Measurements from ENCODE around the gene PLXNC1.
A peak's percentile ranks its signal among the peaks of the same experiment; 100 is the strongest.
"Not testable (repeated sequence)": the region's sequence is repeated elsewhere in the genome, so short reads cannot be mapped to it uniquely, and the experiment has no call there.

PLXNC1 gene

DNA sequence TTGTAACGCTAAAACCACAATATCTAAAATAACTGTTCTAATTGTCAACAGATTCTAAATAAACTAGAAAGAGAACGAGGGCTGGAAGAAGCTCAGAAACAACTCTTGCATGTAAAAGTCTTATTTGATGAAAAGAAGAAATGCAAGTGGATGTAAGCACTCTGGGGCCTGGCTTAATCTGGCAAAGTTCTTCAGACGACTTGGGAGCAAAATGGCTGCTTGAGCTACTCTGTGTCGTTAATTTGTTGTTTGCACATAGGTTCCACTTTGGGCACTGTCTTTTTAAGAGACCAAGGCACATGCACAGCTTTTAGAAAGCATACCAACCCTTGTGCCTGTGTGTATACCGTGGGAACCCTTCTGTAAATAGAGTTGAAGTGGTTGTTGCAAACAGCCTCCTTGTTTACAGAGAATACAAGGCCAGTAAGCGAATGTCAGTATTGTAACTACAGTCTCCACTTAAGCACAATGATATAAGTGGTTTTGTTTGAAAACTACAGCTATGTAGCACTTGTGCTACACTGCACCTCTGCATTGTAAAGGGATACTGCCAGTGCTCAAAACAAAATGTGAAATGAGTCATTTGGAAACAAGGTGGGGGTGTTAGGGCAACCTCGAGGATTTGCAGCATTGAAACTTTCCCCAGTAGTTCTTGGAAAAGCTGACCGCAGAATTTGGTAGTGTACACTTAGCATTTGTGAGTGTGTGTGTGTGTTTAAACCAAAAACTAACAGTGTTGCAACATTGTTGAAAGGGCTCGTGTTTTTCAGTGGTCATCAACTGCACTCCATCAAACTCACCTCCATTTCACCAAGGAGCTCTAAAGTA is 157.0 kb downstream of the PLXNC1 start:
- no peak for DNase-seq

DNA sequence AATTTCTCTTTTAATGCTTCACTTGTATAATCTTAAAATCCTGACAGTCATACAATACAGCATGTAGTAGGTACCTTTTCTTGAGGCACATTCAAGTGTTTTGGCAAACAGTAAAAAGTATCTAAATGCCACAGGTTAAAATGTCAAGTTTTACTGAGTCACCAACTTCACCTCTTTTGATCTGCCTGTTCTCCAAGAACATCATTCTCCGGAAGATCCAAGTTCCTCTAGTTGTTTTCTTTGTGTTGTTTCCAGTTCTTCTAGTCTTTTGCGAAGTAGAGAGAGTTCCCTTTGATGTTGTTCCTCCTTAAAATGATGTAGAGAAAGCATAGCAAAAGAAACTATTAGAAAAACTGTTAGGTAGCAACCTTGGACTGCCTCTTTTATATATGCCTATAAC is 160.2 kb downstream of the PLXNC1 start:
- no peak for DNase-seq

DNA sequence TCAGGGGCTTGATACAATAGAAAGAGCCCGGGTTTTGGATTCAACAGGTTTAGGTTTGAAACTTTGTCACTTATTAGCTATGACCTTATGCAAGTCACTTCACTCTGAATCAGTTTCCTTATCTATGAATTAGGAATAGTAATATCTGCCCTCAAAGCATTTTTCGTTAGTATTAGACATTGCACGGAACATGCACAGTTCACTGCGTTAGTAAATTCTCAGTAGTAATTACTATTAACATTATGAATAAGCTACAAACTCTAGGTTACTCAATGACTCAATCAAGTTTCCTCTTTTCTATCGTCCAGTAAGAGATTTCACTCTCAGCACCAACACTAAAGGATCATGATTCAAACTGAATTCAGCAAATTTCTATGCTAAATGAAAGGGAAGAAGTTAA is 161.0 kb downstream of the PLXNC1 start:
- no peak for DNase-seq

DNA sequence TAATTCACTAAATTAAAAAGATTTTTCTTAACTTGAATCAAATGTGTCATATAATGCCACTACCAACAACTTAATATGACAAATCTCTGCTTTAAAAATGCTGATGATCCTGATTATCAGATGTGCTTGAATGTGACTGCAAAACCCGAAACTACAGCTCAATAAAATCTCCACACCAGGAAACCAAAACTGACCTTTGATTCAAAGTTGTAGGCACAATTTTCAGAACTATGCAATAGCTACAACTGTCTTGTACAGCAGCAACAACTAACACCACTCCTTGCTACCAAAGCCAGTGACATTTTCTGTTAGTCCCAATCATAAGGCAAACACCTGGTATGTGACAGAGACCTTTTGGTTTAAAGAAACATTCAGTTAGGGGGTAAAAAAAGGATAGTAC is 164.0 kb downstream of the PLXNC1 start:
- no peak for DNase-seq

DNA sequence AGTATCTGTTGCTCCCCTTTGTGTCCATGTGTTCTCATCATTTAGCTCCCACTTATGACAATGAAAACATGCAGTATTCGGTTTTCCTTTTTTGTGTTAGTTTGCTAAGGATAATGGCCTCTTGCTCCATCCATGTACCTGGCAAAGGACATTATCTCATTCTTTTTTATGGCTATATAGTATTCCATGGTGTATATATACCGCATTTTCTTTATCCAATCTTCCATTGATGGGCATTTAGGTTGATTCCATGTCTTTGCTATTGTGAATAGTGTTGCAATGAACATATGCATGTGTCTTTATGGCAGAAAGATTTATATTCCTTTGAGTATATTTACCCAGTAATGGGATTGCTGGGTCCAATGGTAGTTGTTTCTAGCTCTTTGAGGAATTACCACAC is 168.2 kb downstream of the PLXNC1 start:
- not testable (repeated sequence) for DNase-seq

DNA sequence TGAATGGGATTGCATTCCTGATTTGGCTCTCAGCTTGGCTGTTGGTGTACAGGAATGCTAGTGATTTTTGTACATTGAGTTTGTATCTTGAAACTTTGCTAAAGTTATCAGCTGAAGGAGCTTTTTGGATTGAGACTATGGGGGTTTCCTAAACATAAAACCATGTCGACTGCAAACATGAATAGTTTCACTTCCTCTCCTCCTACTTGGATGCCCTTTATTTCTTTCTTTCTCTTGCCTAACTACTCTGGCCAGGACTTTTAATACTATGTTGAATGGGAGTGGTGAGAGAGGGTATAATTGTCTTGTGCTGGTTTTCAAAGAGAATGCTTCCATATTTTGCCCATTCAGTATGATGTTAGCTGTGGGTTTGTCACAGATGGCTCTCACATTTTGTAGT is 169.8 kb downstream of the PLXNC1 start:
- peak; percentile 29 for DNase-seq

DNA sequence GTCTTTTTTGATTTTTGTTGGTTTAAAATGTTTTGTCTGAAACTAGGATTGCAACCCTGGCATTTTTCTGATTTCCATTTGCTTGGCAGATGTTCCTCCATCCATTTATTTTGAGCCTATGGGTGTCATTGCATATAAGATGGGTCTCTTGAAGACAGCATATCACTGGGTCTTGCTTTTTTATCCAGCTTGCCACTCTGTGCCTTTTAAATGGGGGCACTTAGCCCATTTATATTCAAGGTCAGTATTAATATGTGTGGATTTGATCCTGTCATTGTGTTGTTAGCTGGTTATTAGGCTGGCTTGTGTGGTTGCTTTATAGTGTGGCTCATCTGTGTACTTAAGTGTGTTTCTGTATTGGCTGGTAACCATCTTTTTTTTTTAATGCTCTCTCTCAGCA is 171.7 kb downstream of the PLXNC1 start:
- DNase-seq = no peak

DNA sequence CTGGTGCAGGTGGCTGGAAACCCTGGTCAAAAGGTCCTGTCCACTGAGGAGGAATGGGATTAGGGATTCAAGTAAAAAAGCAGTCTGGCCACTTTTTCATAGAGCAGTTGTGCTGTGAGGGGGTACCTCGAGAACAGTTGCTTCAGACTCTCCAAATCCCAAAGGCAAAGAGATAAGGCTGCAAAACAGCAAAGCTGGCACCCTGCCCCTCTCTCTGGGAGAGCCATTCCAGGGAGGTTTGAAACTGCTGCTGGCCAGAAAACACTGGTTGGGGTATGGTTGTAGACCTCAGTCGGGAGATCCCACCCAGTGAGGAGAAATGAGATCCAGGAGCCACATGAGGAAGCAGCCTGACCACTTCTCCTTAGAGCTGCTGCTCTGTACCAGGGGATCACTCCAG is 174.0 kb downstream of the PLXNC1 start:
- DNase-seq = no peak

DNA sequence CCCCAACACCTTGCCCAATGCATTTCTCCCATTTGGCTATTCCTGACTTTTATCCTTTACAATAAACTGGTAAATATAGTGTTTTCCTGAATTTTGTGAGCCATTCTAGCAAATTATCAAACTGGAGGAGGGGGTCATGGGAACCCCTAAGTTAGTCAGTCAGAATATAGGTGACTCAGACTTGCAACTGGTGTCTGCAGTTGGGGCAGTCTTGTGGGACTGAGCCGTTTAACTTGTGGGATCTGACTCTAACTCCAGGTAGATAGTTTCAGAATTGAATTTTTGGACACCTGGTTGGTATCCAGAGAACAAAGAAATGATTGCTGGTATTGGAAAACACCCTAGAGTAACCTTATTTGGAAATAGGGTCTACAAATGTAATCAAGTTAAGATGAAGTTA is 177.9 kb downstream of the PLXNC1 start:
- DNase-seq = no peak

DNA sequence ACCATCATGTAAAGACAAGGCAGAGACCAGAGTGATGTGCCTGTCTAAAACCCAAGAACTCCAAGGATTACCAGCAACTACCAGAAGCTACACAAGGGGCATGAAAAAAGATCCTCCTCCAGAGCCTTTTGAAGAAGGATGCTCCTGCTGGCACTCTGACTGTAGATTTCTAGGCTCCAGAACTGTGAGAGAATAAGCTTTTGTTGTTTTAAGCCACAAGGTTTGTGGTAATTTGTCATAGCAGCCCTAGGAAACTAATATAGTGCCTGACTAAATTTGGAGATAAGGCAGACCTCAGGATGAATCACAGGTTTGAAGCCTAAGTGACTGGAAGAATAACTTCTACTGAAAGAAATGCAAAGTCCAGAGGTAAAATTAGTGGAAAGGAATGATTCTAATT is 178.3 kb downstream of the PLXNC1 start:
- no peak for DNase-seq

DNA sequence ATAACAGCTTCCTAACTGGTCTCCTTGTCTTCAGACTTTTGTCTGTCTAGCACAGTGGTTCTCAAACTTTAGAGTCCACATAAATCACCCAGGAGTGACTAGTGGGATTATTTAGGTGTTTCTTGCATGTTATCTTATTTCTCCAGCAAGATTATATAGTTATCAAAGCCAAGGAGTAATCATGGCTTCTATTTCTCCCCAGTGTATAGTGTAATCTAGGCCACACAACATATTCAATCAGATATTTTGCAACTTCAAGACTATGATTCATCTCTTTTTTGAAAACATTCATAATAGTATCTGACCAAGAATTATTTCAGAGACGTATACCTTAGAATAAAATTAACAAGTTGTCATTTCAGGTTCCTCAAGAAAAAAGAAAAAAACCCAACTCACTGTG is 179.4 kb downstream of the PLXNC1 start:
- no peak for DNase-seq

DNA sequence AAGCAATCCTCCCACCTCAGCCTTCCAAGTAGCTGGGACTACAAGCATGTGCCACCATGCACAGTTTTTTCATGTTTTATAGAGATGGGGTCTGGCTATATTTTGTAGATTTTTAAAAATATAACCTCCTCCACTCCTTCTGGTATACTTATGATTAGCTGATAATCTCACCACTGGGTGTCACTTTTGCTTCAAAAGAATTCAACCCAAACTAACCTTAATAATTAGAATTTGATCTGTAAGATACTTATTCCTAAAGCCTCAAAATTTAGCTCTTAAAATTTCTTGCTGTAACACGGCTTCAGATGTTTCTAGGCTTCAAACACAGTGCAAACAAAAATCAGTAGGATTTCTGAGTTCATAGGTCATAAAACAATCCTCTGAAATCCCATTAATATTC is 181.0 kb downstream of the PLXNC1 start:
- DNase-seq = no peak

DNA sequence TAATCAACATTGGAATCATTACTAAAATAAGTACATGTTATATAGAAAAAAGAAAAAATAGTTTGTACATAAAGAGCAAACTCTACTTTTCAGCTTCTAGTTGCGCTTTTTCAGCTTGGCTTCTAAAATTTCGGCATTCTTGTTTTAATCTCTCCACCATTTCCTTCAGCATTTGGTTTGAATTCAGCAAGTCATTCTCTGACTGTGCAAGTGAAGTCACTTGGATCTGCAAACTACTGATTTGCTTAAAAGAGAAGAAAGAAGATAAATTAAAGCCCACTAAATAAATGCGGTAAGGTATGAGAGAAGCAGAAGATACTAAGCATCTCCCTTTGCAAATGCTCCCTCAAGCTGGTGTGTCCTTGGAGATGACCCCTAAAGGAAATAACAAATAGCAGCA is 185.0 kb downstream of the PLXNC1 start:
- DNase-seq = no peak

DNA sequence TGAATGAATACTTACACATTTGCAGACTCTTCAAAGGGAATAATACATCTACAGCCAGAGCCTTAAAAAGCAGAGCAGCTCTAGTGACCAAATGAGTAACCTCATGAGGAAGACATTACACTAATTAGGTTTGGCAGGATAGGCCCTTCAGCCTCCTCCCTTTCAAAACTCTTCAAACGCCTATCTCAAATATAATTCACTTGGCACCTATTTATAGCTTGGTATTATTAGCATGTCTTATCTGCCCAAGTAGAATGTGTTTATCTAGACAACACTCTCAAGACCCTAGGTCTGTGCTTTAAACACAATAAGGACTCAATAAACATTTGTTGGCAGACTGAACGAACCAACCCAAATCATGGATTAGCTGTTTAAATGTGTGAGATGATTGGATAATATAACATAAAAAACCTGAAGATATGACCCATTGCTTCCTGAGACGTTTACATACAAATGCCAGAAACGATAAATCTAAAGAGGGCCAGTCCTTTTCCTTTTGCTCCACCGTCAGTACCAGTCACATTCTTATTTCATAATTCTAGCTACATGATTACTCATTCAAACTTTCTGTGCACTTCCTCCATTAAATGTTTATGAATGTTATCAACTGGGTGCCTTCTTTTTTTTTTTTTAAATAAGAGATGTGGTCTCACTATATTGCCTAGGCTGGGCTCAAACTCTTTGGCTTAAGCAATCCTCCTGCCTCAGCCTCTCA is 188.0 kb downstream of the PLXNC1 start:
- no peak for DNase-seq

DNA sequence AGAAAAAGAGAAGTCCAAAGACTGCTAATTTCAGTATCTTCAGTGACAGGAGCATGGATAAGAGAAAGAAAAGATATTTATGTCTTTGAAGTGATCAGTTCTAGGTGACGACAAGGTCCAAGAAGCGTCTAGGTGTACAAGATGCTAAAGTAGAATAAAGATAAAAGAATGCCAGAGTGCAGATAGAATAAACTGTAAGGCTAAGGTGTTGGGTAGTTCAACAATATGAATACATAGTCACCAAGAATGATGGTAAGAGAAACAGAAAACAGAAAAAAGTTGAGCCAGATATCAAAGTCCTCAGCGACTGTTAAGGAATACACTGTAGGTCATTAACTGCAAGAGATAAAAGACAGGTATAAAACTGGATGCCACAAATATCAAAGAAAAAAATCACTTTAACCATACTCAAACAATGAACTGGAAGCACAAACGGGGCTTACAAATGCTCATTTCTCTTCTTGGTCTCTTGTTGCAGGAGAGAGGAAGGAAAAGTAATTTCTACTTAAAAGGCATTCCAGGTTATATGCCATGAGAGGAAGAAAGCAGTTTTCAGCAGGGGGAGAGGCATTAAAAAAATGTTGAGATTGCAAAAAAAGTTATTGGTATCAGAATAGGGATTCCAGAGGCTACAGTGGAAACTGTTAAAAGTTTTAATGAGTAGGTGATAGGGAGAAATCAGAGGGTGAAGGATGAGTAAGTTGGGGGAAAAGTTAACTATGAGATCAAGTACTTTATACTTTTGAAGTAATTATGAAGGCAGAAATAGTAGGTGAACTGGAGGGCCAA is 189.8 kb downstream of the PLXNC1 start:
- DNase-seq = no peak

DNA sequence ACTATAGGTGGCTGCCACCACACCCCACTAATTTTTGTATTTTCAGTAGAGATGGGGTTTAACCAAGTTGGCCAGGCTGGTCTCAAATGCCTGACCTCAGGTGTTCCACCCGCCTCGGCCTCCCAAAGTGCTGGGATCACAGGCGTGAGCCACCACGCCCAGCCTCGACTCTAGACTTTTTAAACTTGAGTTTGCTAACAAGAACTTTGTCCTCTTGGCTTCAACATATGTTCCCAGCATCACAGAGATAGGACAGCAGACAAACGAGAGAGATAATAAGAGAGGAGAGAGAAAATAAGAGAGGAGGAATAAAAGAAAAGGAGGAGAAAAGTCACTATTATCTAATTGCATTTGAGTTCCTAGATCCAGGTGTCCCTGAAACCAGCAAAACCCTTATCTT is 192.2 kb downstream of the PLXNC1 start:
- no peak for DNase-seq

DNA sequence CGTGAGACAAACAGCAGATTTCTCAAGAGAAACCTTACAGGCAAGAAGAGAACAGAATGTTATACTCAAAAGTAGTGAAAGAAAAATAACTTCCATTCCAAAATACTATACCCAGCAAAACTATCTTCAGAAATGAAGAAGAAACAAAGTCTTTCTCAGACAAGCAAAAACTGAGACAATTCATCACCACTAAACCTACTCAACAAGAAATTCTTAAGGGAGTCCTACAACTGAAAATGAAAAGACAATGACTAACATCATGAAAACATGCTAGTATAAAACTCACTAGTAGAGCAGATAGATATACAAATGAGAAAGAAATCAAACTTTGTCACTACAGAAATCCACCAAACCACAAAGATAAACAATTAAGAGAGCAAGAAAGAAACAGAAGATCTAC is 204.8 kb downstream of the PLXNC1 start:
- no peak for DNase-seq
